HG03469 (cell line): Measurements from ENCODE around the gene KLHDC10.
"Not testable (repeated sequence)": the region's sequence is repeated elsewhere in the genome, so short reads cannot be mapped to it uniquely, and the experiment has no call there.

Experiments
- ATAC-seq: cut with Tn5 transposase; IDR thresholded peaks from one replicate; pipeline ENCODE4 v1.9.1; 2021; ENCODE audit warnings: mild to moderate bottlenecking, moderate library complexity, moderate number of reproducible peaks; ENCODE audit not compliant: unreplicated experiment

The KLHDC10 gene

DNA sequence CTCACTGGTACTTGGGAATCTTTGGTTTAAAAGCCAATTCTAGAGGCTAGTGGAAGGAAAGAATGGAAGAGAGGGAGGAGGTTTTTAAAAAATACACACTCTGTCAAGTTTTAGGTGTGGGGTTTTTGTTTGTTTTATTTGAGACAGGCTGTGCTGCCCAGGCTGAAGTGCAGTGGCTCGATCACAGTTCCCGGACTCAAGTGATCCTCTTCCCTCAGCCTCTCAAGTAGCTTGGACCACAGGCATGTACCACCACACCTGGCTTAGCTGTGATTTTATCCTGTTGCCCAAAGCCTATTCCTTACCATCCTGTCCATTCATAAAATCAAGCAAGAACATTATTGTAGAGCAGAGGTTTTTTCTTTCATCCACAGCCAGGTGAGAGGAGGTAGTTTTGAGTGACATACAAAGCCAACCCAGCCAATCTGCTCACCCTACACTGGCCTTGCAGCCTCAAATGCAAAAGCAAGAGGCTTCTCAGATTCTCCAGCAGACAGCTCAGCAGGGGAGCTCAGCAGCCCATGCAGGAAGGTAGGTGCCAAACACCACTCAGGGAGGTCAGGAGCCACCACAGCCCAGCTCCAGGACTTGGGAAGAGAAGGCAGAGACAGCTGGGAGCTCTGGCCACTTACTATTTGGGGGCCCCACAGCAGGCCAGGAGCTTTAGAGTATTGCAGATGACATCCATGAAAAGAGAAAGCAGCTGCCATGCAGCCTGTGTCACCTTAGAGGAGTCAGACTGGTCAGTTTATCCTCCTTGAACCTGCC, 69.0 kb downstream of the KLHDC10 start:
- no peak for ATAC-seq

DNA sequence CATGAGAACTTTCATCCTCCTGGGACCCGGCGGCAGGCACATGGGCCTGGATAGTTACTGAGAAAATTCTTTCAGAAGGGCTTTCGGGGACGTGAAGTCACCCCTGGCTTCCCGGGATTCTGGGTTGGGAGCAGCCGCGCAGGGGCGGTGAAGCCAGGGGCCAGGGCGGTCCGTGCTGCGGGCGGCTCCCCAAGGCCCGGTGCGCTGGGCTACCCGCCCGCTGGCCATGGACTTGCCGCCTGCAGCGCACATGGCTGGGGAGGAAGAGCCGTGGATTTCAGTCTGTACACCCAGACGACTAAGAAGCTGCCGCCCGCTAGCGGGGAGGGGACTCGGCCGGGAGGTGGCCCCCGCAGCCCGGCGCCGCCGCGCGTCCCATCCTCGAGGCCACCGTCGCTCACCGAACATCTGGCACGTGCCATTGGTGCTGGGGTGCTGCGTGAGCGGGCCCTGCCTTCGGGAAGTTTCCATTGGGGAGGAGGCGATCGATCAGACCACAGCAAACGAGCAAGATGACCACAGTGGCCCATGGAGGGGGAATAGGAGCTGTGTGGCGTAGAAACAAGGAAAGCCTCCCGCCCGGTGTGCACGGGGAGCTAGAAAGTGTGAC, 70.3 kb downstream of the KLHDC10 start:
- ATAC-seq, result no peak

DNA sequence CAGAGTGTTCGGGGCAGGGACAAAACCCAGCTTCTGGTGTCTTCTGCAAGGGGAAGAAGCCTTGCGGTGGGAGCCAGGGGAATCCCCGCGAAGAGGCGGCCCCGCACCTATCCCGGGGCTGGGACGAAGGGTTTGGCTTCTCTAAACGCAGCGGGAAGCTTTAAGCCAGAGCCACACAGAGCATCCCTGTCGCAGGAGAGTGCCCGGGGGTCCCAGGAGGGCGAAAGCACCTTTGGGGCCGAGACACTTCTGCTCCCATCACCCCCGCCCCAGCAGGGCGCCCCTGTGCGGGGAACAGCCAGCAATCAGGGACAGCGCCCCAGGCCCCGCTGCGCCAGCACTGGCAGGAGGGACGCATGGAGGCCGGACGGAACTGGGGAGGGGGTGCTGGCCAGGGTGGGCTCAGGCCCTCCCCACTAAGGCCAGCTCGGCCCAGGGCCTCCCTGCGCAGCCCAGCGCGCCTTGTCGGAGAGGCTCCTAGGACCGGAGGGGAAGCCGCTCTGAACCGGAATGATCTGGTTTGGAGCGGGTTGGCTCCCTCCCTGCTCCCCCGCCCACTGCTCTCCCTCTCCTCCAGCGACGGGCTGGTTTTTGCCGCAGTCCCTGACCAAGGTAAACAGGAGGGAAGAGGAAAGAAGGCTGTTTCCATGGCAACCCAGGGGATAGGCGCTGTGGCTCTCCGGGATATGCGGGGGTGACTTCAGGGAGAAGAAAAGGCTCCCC, 71.0 kb downstream of the KLHDC10 start:
- no peak for ATAC-seq

DNA sequence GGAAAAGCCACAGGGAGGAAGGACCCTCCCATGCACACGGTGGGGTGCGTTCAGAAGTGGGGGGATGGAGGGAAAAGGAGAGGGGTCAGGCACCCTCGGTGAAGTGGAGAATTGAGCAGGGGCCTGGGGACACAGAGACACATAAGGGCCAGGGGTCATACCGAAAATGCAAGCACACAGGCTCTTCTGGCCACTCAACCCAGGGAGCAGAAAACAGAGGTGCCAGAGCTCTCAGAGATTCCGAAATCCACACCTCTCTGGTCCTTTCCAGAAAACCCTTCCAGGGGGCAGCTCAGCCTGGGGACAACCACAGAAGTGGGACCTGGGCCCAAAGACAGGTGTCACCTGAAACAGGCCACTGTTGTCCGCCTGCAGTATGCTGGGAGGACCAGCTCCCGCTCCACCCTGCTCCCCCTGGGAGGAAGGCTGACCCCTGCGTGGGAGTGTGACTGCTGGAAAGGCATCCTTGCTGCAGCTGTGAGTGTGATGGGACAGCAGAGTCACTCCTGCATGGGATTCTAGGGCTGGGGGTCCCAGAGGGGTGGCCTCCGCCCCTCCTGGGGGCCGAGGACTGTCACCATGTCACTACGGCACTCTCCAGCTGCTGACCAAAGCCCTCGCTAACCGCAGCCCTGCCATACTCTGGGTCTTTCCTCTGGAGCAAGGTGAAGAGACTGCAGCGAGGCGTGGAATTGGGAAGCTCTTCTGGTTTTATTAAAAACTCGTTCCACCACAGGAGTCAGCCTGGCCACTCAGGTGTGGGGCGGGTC, 71.7 kb downstream of the KLHDC10 start:
- no peak for ATAC-seq

DNA sequence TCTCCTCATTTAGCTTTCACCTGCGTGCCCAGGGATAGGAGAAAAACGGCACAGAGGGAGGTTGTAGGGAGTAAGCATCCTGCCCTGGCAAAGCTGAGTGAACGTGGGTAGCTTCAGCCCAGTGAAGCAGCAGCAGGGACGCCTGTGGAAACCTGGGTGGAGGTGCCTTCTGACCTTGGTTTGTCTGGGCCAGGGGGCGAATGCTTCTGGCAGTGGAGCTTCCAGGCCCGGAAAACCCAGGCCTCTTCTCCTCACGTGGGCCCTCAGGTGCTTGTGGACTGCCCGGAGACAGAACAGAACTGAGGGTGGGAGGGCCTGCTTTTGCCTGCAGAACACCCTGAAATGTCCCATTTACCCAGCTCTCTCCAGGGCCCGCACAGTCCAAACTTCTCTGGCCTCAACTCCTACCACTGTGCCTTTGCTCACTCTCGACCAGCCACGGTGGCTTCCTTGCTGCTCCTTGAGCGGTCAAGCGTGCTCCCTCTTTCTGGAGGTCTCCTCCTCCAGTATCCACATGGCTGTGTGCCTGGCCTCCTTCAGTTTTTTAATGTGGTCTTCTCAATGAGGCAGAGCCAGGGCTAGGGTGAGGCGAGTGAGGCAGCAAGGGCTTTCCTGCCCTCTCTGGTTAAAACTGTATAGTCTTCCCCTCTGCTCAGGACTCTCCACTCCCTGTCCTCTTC, 72.5 kb downstream of the KLHDC10 start:
- ATAC-seq, result no peak

DNA sequence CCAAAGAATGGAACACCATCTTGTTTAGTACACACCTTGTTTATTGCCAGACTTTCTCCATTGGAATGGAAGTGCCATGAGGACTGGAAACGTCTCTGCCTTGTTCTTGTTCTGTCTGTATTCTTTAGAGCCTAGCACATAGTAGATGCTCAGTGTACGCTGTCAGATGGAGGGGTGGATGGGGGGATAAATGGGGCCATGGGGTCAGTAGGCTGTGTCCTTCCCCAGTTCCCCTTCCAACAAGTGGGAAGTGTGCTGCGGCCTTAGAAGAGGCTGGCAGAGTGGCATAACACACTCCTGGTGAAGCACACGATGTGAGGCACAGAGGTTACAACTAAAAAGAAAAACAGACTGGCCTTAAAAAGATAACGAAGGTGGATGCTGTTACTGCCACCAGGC, 73.0 kb downstream of the KLHDC10 start:
- no peak for ATAC-seq

DNA sequence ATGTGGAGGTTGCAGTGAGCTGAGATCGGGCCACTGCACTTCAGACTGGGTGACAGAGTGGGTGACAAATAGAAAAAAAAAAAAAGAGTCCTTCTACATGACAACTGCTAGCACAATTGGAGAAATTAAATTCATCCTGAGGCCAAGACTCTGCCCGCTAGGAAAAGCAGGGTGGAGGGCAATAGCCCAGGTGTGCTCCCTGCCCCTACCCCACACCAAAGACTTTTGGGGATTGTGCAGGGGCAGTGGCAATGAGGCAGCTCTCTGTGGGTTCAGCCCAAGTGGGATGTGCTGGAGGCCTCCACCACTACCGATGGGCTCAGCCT, 73.6 kb downstream of the KLHDC10 start:
- no peak for ATAC-seq

DNA sequence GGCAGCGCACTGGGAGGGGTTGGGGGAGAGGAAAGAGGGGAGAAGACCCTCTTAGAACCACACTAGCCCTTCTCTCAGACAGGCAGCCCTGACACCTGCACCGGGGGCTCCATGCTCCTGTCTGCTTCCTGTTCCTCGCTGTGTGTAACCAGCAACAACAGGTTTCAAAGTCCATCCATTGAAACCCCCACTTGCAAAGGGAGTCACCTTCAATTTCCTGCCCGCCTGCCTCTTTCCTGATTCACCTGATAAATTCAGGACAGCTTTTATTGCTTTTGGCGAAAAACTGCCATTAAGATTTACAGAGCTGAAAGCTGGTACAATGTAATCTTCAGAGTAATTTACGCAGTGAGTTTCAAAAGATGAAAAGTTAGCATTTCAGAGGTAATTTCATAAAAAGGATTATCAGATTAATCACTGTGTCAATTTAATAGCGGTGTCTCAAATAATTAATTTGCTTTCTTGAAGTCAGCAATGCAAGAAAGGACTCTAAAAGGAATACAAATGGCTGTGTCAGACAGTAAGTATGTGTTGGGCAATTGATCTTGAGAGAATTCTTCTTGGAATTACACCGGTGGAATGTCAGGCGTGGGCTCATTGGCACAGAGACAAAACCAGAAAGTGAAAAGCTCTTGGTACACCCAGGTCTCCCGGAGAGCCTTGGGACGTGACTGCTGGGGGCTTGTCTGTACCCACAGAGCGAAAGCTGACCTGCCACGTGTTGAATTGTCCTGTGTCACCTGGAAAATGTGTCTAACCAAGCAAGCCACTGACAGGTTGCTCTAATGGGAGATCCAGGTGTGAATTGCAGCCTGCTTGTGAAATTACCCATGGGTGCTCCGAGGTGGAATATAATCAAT, 74.2 kb downstream of the KLHDC10 start:
- ATAC-seq, result no peak

DNA sequence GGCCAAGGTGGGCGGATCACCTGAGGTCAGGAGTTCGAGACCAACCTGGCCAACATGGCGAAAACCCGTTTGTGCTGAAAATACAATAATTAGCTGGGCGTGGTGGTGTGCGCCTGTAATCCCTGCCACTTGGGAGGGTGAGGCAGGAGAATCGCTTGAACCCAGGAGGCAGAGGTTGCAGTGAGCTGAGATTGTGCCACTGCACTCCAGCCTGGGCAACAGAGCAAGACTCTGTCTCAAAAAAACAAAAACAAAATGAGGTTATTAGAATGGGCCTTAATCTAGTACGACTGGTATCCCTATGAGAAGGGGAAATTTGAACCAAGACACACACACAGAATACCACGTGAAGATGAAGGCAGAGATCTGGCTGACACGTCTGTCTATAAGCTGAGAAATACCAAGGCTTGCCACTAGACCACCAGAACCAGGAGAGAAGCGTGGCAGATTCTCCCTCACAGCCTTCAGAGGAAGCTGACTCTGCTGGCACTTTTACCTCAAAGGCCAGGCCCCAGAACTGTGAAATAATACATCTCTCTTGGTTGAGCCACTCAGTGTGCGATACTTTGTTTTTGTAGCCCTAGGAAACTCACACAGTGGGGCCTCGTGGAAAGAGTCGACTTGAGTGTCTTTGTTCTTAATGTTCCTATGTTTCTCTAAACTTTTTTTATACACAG, 75.2 kb downstream of the KLHDC10 start:
- ATAC-seq, result no peak

DNA sequence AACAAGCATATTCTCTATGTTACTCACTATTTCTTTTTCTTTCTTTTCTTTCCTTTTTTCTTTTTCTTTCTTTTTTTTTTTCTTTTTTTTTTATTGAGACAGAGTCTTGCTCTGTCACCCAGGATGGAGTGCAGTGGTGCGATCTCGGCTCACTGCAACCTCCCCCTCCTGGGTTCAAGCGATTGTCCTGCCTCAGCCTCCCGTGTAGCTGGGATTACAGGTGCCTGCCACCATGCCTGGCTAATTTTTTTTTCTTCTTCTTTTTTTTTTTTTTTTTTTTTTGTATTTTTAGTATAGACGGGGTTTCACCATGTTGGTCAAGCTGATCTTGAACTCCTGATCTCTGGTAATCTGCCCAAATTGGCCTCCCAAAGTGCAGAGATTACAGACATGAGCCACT, 75.8 kb downstream of the KLHDC10 start:
- ATAC-seq, result not testable (repeated sequence)

DNA sequence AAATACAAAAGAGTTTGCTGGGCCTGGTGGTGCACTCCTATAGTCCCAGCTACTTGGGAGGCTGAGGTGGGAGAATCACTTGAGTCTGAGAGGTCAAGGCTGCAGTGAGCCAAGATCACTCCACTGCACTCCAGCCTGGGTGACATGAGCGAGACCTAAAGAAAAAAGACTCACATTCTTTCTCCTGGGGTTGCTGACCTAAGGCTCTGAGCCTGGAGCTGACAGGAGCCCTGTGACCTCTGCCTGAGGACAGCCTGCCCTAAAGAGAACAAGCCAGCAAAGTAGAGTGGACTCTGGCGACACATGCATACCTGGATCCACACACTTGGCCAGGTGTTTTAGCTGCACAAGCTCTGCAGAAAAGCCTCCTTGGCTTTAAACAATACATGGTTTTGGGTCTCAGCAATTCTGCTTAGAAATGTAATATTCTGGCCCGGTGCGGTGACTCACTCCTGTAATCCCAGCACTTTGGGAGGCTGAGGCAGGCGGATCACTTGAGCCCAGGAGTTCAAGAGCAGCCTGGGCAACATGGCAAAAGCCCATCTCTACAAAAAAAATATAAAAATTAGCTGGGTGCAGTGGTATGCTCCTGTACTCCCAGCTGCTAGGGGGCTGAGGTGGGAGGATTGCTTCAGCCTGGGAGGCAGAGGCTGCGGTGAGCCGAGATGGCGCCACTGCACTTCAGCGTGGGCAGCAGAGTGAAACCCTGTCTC, 76.5 kb downstream of the KLHDC10 start:
- ATAC-seq, result no peak

DNA sequence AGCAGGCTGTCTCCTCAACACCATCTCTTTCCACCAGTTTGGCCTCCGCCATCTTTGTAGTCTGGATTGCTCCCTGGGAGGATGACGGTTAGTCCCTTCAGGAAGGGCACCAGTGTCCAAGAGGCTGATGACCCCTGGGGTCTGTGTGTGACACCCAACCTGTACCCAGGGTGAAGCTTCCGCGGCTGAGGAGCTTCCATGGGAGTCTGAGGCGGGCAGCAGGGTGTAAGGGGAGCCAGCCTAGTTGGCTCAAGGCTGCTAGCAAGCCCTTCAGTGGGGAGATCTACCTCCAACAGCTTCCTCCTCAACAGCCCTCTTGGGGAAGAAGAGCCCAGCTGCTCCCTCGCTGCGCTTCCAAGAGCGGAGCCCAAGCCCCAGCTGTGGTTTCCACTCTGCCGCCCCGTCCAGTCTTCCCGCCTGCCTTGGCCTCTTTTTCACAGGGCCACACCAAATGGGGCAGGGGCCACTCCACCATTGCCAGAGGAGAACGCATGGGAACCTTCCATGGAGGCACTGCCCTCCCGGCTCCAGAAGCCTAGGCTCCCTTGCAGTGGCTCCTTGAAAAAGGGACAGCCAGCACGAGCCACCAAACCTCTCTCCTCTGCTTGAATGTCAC, 77.5 kb downstream of the KLHDC10 start:
- ATAC-seq, result no peak

DNA sequence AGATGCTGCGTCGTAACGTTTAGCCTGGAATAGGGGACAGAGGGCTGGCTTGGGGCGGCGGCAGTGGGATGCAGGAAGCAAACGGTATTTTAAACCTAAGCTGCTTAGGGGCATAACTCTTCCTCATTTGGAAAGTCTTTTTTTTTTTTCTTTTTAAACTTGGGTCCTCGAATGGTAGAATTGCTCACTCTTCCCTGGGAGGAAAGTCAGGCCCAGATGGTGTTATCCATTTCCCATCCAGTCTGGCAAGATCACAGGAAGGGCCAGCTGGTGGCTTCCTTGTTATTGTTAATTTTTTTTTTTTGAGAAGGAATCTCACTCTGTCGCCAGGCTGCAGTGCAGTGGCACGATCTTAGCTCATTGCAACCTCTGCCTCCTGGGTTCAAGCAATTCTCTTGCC, 78.2 kb downstream of the KLHDC10 start:
- ATAC-seq, result no peak

DNA sequence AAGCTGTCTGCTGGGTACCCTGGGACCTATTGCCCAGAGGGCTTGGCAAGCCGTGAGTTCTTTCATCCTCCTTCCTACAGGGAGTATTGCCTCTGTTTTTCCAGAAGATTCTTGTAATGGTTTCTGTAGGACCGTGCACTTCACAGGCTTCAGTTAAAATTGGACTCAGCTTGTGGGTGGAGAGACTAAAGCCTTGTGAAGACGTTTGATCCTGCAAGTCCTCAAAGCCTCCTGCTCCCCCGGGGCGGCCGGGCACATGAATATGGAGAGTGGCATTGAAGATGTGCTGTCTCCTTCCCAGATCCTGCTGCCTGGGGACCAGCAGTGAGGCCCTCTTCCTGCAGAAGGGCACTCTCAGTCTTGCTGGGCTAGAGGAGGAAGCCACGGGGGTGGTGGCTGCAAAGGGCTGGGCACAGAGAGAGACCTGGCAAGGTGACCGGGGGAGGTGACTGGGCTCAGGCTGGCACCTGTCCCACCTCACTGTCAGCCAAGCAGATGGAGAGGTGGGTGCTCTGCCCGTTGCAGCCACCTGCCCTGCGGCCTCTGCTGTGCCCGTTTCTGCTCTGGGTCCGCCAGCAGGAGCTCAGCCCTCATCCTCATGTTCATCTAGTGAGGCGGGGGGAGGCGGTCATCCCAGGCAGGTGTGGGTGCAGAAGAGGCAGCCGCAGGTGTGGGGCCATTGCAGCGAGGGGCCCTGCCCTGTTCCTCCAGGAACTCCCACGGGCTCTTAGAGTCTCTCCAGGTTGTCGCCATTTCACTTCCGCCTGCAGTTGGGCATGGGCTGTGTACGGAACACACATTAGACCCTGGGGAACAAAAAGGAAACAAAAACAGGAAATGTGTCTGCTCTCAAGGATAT, 79.2 kb downstream of the KLHDC10 start:
- no peak for ATAC-seq

DNA sequence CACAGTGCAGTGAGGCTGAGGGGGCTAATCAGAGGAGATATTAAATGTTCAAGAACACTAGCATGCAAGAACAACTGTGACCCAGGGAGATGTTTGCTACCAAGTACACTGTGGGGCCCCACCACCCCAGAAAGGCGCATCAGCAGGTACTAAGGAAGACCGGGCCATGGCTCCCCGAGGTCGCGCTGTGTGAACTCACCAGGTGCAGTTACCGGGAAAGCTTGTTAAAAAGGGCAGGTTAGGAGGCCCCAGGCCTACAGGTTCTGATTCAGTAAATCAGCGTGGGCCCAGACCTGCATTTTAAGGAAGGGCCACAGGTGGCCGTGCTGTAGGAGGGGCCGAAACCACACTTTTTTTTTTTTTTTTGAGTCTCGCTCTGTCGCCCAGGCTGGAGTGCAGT, 80.3 kb downstream of the KLHDC10 start:
- no peak for ATAC-seq

DNA sequence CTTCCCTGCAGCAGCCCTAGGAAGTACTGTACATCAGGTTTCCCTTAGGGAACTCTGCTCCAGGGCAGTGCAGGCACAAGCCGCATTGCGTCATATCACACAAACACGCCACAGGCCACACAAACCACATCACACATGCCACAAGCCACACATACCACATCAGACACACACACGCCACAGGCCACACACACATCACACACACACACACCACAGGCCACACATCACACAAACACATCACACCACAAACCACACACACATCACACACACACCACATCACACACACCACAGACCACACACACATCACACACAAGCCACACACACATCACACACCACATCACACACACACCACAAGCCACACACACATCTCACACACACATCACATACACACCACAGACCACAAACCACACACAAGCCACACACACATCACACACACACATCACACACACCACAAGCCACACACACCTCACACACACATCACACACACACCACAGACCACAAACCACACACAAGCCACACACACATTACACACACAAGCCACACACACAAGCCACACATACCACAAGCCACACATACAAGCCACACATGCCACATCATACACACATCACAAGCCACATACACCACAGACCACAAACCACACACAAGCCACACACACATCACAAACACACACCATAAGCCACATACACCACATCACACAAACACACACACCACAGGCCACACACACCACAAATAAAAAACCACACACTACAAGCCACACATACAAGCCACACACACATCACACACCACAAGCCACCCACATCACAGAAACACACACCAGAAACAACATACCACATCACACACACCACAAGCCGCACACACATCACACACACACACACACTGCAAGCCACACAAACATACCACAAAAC, 81.5 kb downstream of the KLHDC10 start:
- no peak for ATAC-seq
